Spleen (tissue), 7 donors: Measurements from ENCODE around the gene B3GNT9.

Experiments used
- CTCF ChIP-seq, 11 experiments: fragments of 200-600 bp in 7 of 11; fragments of 450-650 bp in 4 of 11; sonication (generic) in 4 of 11; IDR thresholded peaks in 8 of 11; conservative IDR thresholded peaks in 3 of 11; 1 replicate in 7 of 11; 2 replicates in 4 of 11; pipeline versions ENCODE4 v1.4.0 to v1.8.0; 2016 to 2021; ENCODE audit warnings: antibody characterized with exemption in 11 of 11, inconsistent platforms in 4 of 11, mild to moderate bottlenecking in 1 of 11
- POLR2A ChIP-seq, 3 donors: fragments of 450-650 bp; IDR thresholded peaks; one replicate each; pipeline ENCODE4 v1.5.1; 2017; ENCODE audit warnings: antibody characterized with exemption in 3 of 3, mild to moderate bottlenecking in 1 of 3
- POLR2AphosphoS5 ChIP-seq, 3 donors: sonication (generic); formaldehyde crosslinking; IDR thresholded peaks; one replicate each; pipeline ENCODE4 v1.5.1; 2017; ENCODE audit warnings: antibody characterized with exemption in 3 of 3
- donor health status: DM: no; HTN: no; CAD: no; lungs with moderate emphysema.
- donor health status: DM: no; HTN: no; CAD: no.
- donor health status: DM: no; HTN: no; CAD: no.

- no peak for TF ChIP-seq CTCF (IDR thresholded peaks at IDR 0.05 in 8 of 11, conservative IDR thresholded peaks at IDR 0.05 in 3 of 11)
- no peak for TF ChIP-seq POLR2AphosphoS5 (IDR thresholded peaks at IDR 0.05)
- no peak for TF ChIP-seq POLR2A (IDR thresholded peaks at IDR 0.05)
These were observed 35.2 kb downstream of the B3GNT9 start for GRCh38 chr16:67115639-67116038.
